GM21619 (cell line): Measurements from ENCODE around the gene HGFAC.

Experiments
- ATAC-seq: cut with Tn5 transposase; IDR thresholded peaks from one replicate; pipeline ENCODE4 v1.9.1; 2021; ENCODE audit not compliant: unreplicated experiment

The HGFAC gene

GRCh38 chr4:3441501-3442459 is at the start of gene HGFAC:
HGFAC (plus strand) TSS chr4:3441968; CDS start chr4:3442002, 34 bp downstream.
- no peak for ATAC-seq

GRCh38 chr4:3392321-3392720 is 49.4 kb upstream of the HGFAC start:
- no peak for ATAC-seq

GRCh38 chr4:3393171-3393570 is 48.6 kb upstream of the HGFAC start:
- no peak for ATAC-seq

GRCh38 chr4:3396600-3396999 is 45.2 kb upstream of the HGFAC start:
- no peak for ATAC-seq

- no peak for ATAC-seq
These were observed 44.6 kb upstream of the HGFAC start for GRCh38 chr4:3397128-3397527.

- ATAC-seq: no peak
These were observed 42.2 kb upstream of the HGFAC start for GRCh38 chr4:3399277-3400194.

- ATAC-seq: no peak
These were observed 40.2 kb upstream of the HGFAC start for GRCh38 chr4:3401436-3402171.

GRCh38 chr4:3402491-3403347 is 39.0 kb upstream of the HGFAC start:
- ATAC-seq: no peak

- ATAC-seq: no peak
These were observed 38.3 kb upstream of the HGFAC start for GRCh38 chr4:3403348-3403906.

GRCh38 chr4:3404546-3404945 is 37.2 kb upstream of the HGFAC start:
- ATAC-seq: no peak

- ATAC-seq: no peak
These were observed 36.6 kb upstream of the HGFAC start for GRCh38 chr4:3405176-3405575.

- ATAC-seq: no peak
These were observed 35.7 kb upstream of the HGFAC start for GRCh38 chr4:3406021-3406420.

- no peak for ATAC-seq
These were observed 35.3 kb upstream of the HGFAC start for GRCh38 chr4:3406431-3406830.

- no peak for ATAC-seq
These were observed 34.5 kb upstream of the HGFAC start for GRCh38 chr4:3407171-3407771.

- ATAC-seq: no peak
These were observed 33.6 kb upstream of the HGFAC start for GRCh38 chr4:3407930-3408792.

GRCh38 chr4:3408793-3409330 is 32.9 kb upstream of the HGFAC start:
- ATAC-seq: no peak

GRCh38 chr4:3409571-3410091 is 32.1 kb upstream of the HGFAC start:
- ATAC-seq: no peak
